WERI-Rb-1 (cell line): ENCODE data around the gene GPR161.

Experiments used
- DNase-seq: peaks from one replicate; pipeline ENCODE4 v3.0.0-alpha.2; 2020
- H3K27ac ChIP-seq: fragments of 250-450 bp; sonication (Bioruptor Pico); 2 replicates; pipeline ENCODE4 v1.5.1; 2020; ENCODE audit warnings: mild to moderate bottlenecking, moderate library complexity
- H3K27me3 ChIP-seq: fragments of 250-450 bp; sonication (Bioruptor Pico); 2 replicates; pipeline ENCODE4 v1.5.1; 2021; ENCODE audit warnings: mild to moderate bottlenecking, low read depth, moderate library complexity; ENCODE audit not compliant: insufficient read depth, severe bottlenecking
- H3K36me3 ChIP-seq: fragments of 250-450 bp; sonication (Bioruptor Pico); 2 replicates; pipeline ENCODE4 v1.5.1; 2020; ENCODE audit warnings: mild to moderate bottlenecking, moderate library complexity
- H3K4me3 ChIP-seq: 2 replicates; pipeline ENCODE4 v1.5.1; 2011; ENCODE audit warnings: low read depth, mild to moderate bottlenecking, control low read depth, low read length
- H3K9me3 ChIP-seq: fragments of 250-450 bp; sonication (Bioruptor Pico); 2 replicates; pipeline ENCODE4 v1.5.1; 2021; ENCODE audit warnings: mild to moderate bottlenecking, moderate library complexity; ENCODE audit not compliant: severe bottlenecking
- TF ChIP-seq, protein P1 (sequence below): IDR thresholded peaks from 2 replicates; pipeline ENCODE4 v1.5.1; 2011; ENCODE audit warnings: low read depth, mild to moderate bottlenecking, control low read depth, inconsistent platforms, low read length

GPR161 gene

GRCh38 chr1:168127503-168127902 is 9.2 kb downstream of the GPR161 start:
- no peak overlapping the region for H3K27ac ChIP-seq
- DNase-seq: no peak
- H3K27me3 ChIP-seq: no peaks in the 10 kb centered on the region
- H3K4me3 ChIP-seq: no peak overlapping the region
- no peaks in the 10 kb centered on the region for H3K9me3 ChIP-seq
- TF ChIP-seq, protein P1, sequence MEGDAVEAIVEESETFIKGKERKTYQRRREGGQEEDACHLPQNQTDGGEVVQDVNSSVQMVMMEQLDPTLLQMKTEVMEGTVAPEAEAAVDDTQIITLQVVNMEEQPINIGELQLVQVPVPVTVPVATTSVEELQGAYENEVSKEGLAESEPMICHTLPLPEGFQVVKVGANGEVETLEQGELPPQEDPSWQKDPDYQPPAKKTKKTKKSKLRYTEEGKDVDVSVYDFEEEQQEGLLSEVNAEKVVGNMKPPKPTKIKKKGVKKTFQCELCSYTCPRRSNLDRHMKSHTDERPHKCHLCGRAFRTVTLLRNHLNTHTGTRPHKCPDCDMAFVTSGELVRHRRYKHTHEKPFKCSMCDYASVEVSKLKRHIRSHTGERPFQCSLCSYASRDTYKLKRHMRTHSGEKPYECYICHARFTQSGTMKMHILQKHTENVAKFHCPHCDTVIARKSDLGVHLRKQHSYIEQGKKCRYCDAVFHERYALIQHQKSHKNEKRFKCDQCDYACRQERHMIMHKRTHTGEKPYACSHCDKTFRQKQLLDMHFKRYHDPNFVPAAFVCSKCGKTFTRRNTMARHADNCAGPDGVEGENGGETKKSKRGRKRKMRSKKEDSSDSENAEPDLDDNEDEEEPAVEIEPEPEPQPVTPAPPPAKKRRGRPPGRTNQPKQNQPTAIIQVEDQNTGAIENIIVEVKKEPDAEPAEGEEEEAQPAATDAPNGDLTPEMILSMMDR: no peak
- H3K36me3 ChIP-seq: no peaks in the 10 kb centered on the region

DNA sequence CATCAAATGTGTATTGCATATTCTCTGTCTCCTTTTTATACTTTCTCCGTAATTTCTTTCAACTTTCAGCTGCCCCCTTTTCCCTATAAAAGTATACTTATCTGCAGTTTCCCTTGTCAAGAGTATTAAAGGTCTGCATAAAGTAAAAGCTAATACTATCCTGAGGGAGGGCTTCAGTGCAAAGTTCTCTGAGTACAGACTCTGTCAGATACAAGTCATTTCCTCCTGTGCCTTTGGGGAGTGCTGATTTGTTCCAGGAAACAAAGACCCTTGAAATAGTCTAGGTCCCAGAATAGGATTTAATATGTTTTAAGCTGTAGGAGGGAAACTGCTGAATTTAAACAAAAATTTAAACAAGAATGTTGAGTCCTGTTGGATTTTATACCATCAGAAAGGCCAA is 11.7 kb downstream of the GPR161 start:
- DNase-seq: no peak
- H3K36me3 ChIP-seq: no peaks in the 10 kb centered on the region
- no peaks in the 10 kb centered on the region for H3K9me3 ChIP-seq
- no peaks in the 10 kb centered on the region for H3K27me3 ChIP-seq
- TF ChIP-seq, protein P1: no peak
- H3K4me3 ChIP-seq: no peak overlapping the region
- no peak overlapping the region for H3K27ac ChIP-seq

DNA sequence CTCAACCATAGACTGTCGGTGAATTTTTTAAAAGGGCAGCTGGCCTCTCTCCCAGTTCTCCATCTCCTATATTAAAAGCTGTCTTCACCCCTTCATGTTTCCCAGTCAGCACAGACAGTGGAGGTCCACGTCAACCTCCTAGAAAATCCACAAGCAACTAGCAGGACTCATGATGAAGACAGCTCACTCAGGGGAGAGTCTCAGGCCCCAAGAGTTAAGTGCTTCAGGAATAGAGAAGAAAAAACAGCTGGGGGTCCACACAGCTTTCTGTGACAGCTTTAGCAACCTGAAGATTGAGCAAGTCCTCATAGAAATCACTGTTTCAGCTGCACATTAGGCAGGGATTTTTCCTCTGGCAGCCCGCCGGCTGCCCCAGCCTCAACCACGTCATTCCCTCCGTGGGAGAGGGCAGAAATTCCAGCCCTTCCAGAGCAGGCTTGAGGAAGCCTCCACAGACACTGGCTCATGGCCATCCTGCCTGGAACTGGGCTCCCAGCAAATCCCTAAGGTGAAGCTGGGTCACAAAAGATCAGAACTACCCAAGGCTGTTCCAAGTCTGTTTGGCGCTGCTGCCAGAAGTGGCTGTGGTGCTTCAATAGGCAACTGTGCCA is 15.2 kb downstream of the GPR161 start:
- Histone ChIP-seq H3K27me3 (no peaks in the 10 kb centered on the region), H3K36me3 (no peaks in the 10 kb centered on the region), H3K27ac (no peak overlapping the region), H3K4me3 (no peak overlapping the region), H3K9me3 (no peaks in the 10 kb centered on the region)
- DNase-seq: no peak
- TF ChIP-seq, protein P1: no peak

- H3K27ac ChIP-seq: no peak overlapping the region
- no peaks in the 10 kb centered on the region for H3K9me3 ChIP-seq
- H3K27me3 ChIP-seq: no peaks in the 10 kb centered on the region
- H3K4me3 ChIP-seq: no peak overlapping the region
- DNase-seq: no peak
- TF ChIP-seq, protein P1: no peak
- H3K36me3 ChIP-seq: no peaks in the 10 kb centered on the region
Observed at GRCh38 chr1:168119750-168120149, 17.0 kb downstream of the GPR161 start.

DNA sequence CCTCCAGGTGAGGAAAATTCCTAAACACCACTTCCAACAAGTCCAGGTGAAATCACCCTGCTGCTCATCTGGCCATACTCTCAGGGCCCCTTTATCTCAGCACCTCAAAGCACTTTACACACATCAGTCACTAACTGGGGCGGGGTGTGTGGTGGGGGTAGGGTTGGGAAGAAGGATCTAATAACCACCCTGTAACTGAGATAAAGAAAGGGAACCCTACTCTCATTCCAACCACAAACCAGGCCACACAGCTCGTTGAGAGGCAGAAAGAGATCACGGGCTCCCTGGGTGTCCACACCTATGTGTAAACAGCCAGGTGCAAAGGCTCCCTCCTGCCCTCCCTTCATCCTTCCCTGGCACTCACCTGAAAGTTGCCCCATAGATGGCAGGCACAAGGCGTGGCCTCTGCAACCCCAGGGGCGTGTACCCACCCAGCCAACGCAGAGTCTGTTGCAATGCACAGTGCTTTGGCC is 20.4 kb downstream of the GPR161 start:
- Histone ChIP-seq H3K27me3 (no peaks in the 10 kb centered on the region), H3K4me3 (no peak overlapping the region), H3K9me3 (no peaks in the 10 kb centered on the region), H3K36me3 (no peaks in the 10 kb centered on the region), H3K27ac (no peak overlapping the region)
- TF ChIP-seq, protein P1: no peak
- DNase-seq: no peak

- no peak overlapping the region for H3K27ac ChIP-seq
Observed at GRCh38 chr1:168114845-168115244, 21.9 kb downstream of the GPR161 start.

More at GRCh38 chr1:168114845-168115244, 21.9 kb downstream of the GPR161 start:
- H3K4me3 ChIP-seq: no peak overlapping the region
- TF ChIP-seq, protein P1: no peak
- no peaks in the 10 kb centered on the region for H3K27me3 ChIP-seq
- H3K36me3 ChIP-seq: no peaks in the 10 kb centered on the region
- no peak for DNase-seq
- no peaks in the 10 kb centered on the region for H3K9me3 ChIP-seq
